Measurements from ENCODE around the gene KIF26B.

The KIF26B gene

GRCh38 chr1:245537992-245538391 lies 383.2 kb downstream of the KIF26B start:
- DNase-seq, result peak; percentile 47
- TF ChIP-seq CTCF (IDR thresholded peaks at IDR 0.05; ENCODE audit: low read depth, low read length, missing control alignments), result no peak
- in situ Hi-C loops (cut with HindIII; ENCODE audit: low pct_ligation_motif_present, low sequenced_read_pairs), result no loop called here

GRCh38 chr1:245538671-245539070 lies 383.9 kb downstream of the KIF26B start:
- in situ Hi-C loops (cut with HindIII; ENCODE audit: low pct_ligation_motif_present, low sequenced_read_pairs), result no loop called here
- H3K27me3 ChIP-seq (replicated peaks), result no peaks in the 10 kb centered on the region
- TF ChIP-seq CTCF (IDR thresholded peaks at IDR 0.05; ENCODE audit: low read depth, low read length, missing control alignments), result no peak
- no peak overlapping the region for H3K27ac ChIP-seq
- no peaks in the 10 kb centered on the region for H3K36me3 ChIP-seq (replicated peaks)
- no peak for DNase-seq
- H3K4me3 ChIP-seq (ENCODE audit: low read depth, low read length), result no peak overlapping the region

More at GRCh38 chr1:245537992-245538391, 383.2 kb downstream of the KIF26B start:
- Histone ChIP-seq H3K4me3 (ENCODE audit: low read depth, low read length) (no peak overlapping the region), H3K27ac (no peak overlapping the region), H3K36me3 (replicated peaks) (no peaks in the 10 kb centered on the region), H3K27me3 (replicated peaks) (no peaks in the 10 kb centered on the region)

GRCh38 chr1:245541369-245541768 lies 386.6 kb downstream of the KIF26B start:
- no peak overlapping the region for H3K27ac ChIP-seq
- no peaks in the 10 kb centered on the region for H3K27me3 ChIP-seq (replicated peaks)
- H3K36me3 ChIP-seq (replicated peaks), result no peaks in the 10 kb centered on the region
- in situ Hi-C loops (cut with HindIII; ENCODE audit: low pct_ligation_motif_present, low sequenced_read_pairs), result no loop called here
- H3K4me3 ChIP-seq (ENCODE audit: low read depth, low read length), result no peak overlapping the region
- TF ChIP-seq CTCF (IDR thresholded peaks at IDR 0.05; ENCODE audit: low read depth, low read length, missing control alignments), result no peak
- DNase-seq, result no peak

GRCh38 chr1:245542365-245542764 lies 387.6 kb downstream of the KIF26B start:
- no peak for DNase-seq
- Histone ChIP-seq H3K27me3 (replicated peaks) (no peaks in the 10 kb centered on the region), H3K27ac (no peak overlapping the region), H3K4me3 (ENCODE audit: low read depth, low read length) (no peak overlapping the region), H3K36me3 (replicated peaks) (no peaks in the 10 kb centered on the region)
- TF ChIP-seq CTCF (IDR thresholded peaks at IDR 0.05; ENCODE audit: low read depth, low read length, missing control alignments), result no peak
- in situ Hi-C loops (cut with HindIII; ENCODE audit: low pct_ligation_motif_present, low sequenced_read_pairs), result no loop called here

GRCh38 chr1:245544236-245544635 lies 389.5 kb downstream of the KIF26B start:
- in situ Hi-C loops (cut with HindIII; ENCODE audit: low pct_ligation_motif_present, low sequenced_read_pairs), result no loop called here
- H3K27ac ChIP-seq, result no peak overlapping the region
- TF ChIP-seq CTCF (IDR thresholded peaks at IDR 0.05; ENCODE audit: low read depth, low read length, missing control alignments), result no peak
- no peak overlapping the region for H3K4me3 ChIP-seq (ENCODE audit: low read depth, low read length)
- H3K36me3 ChIP-seq (replicated peaks), result no peaks in the 10 kb centered on the region
- no peak for DNase-seq
- H3K27me3 ChIP-seq (replicated peaks), result no peaks in the 10 kb centered on the region

- in situ Hi-C loops (cut with HindIII; ENCODE audit: low pct_ligation_motif_present, low sequenced_read_pairs), result no loop called here
Observed at GRCh38 chr1:245546875-245547274, 392.1 kb downstream of the KIF26B start.

More at GRCh38 chr1:245546875-245547274, 392.1 kb downstream of the KIF26B start:
- no peak for TF ChIP-seq CTCF (IDR thresholded peaks at IDR 0.05; ENCODE audit: low read depth, low read length, missing control alignments)
- Histone ChIP-seq H3K4me3 (ENCODE audit: low read depth, low read length) (no peak overlapping the region), H3K36me3 (replicated peaks) (no peaks in the 10 kb centered on the region), H3K27me3 (replicated peaks) (no peaks in the 10 kb centered on the region), H3K27ac (no peak overlapping the region)
- DNase-seq, result no peak

Data from brain microvascular endothelial cell (primary cell).